Naive thymus-derived CD4-positive, alpha-beta T cell (primary cell): ENCODE measurements around the gene UBASH3A. TPM values are rescaled to one million over a fixed set of nuclear protein-coding genes. Genes with fewer than 3 reads are reported as not detected.

Experiments
- ATAC-seq: fragments of 150-1000 bp; cut with Tn5 transposase; 2 replicates; pipeline ENCODE4 v1.10.0; 2021; ENCODE audit warnings: mild to moderate bottlenecking, moderate library complexity
- CTCF ChIA-PET: fragments of 350-600 bp; sonication (Branson Sonifier 250); formaldehyde crosslinking; loops from one replicate; lab custom pipeline; 2021; ENCODE audit warnings: antibody characterized with exemption; lab: Charles Lee
- POLR2A ChIA-PET: fragments of 350-600 bp; sonication (Branson Sonifier 250); formaldehyde crosslinking; loops from one replicate; lab custom pipeline; 2021; ENCODE audit warnings: antibody characterized with exemption, inconsistent platforms; lab: Charles Lee
- DNase-seq, 9 donors: peaks; one replicate each; pipeline versions ENCODE4 v3.0.0 to v3.0.0-alpha.2; 2020 to 2022; ENCODE audit warnings: mixed read lengths in 1 of 9
- H3K27ac ChIP-seq: one replicate; pipeline ENCODE4 v1.7.0; 2013; ENCODE audit warnings: mild to moderate bottlenecking, low read depth, low read length, moderate library complexity
- H3K27me3 ChIP-seq, 2 donors: one replicate each; pipeline ENCODE4 v1.7.0; 2013; ENCODE audit warnings: low read length in 2 of 2, mild to moderate bottlenecking in 2 of 2, moderate library complexity in 2 of 2; ENCODE audit not compliant: control insufficient read depth in 2 of 2, insufficient read depth in 2 of 2
- H3K36me3 ChIP-seq, 3 experiments: 1 replicate in 2 of 3; 2 replicates in 1 of 3; pipeline ENCODE4 v1.7.0; 2013; ENCODE audit warnings: low read length in 3 of 3, mild to moderate bottlenecking in 3 of 3, moderate library complexity in 1 of 3; ENCODE audit not compliant: insufficient read depth in 3 of 3, control insufficient read depth in 2 of 3
- H3K4me1 ChIP-seq, 2 donors: one replicate each; pipeline ENCODE4 v1.7.0; 2013; ENCODE audit warnings: low read length in 2 of 2, mild to moderate bottlenecking in 2 of 2, moderate library complexity in 1 of 2; ENCODE audit not compliant: control insufficient read depth in 2 of 2, insufficient read depth in 2 of 2
- H3K4me3 ChIP-seq: 2 replicates; pipeline ENCODE4 v1.7.0; 2013; ENCODE audit warnings: mild to moderate bottlenecking, low read length
- H3K9me3 ChIP-seq, 3 experiments: 1 replicate in 2 of 3; 2 replicates in 1 of 3; pipeline ENCODE4 v1.7.0; 2013; ENCODE audit warnings: low read length in 3 of 3; ENCODE audit not compliant: control insufficient read depth in 2 of 3
- H3K27ac Mint-ChIP-seq, 9 donors: one replicate each; pipeline ENCODE4 v1.8.0; 2020 to 2022; ENCODE audit warnings: mixed read lengths in 9 of 9, mild to moderate bottlenecking in 8 of 9, moderate library complexity in 5 of 9, inconsistent platforms in 2 of 9
- H3K27me3 Mint-ChIP-seq, 5 donors: one replicate each; pipeline ENCODE4 v1.8.0; 2021 to 2022; ENCODE audit warnings: mixed read lengths in 5 of 5, mild to moderate bottlenecking in 1 of 5
- H3K36me3 Mint-ChIP-seq, 5 donors: one replicate each; pipeline ENCODE4 v1.8.0; 2020 to 2022; ENCODE audit warnings: mixed read lengths in 5 of 5, mild to moderate bottlenecking in 3 of 5, inconsistent platforms in 1 of 5
- H3K4me1 Mint-ChIP-seq, 7 donors: one replicate each; pipeline ENCODE4 v1.8.0; 2020 to 2022; ENCODE audit warnings: mixed read lengths in 7 of 7, mild to moderate bottlenecking in 3 of 7, inconsistent platforms in 1 of 7
- H3K4me3 Mint-ChIP-seq, 10 donors: one replicate each; pipeline ENCODE4 v1.8.0; 2020 to 2022; ENCODE audit warnings: mild to moderate bottlenecking in 10 of 10, mixed read lengths in 10 of 10, moderate library complexity in 6 of 10, inconsistent platforms in 2 of 10
- H3K9me3 Mint-ChIP-seq, 11 donors: one replicate each; pipeline ENCODE4 v1.8.0; 2020 to 2022; ENCODE audit warnings: mixed read lengths in 11 of 11, mild to moderate bottlenecking in 4 of 11, inconsistent platforms in 1 of 11, moderate library complexity in 1 of 11
- intact Hi-C, 2 donors: fragments of 100-400 bp; cut with micrococcal nuclease; formaldehyde crosslinking; loops; one replicate each; pipeline ENCODE4 v1.15.1; 2023
- polyA plus RNA-seq, 2 donors: library from polyadenylated mRNA; unstranded; fragments of 300-500 nt; fragmentation: Illumina TruSeq; gene quantifications; one replicate each; pipeline ENCODE4 v1.2.3, GENCODE V29; 2021
- total RNA-seq, 6 experiments: library from RNA in 5 of 6; stranded (reverse) in 5 of 6; gene quantifications; 1 replicate in 5 of 6; 2 replicates in 1 of 6; pipeline ENCODE4 v1.2.3 and lab custom pipeline; 2021 to 2026

The UBASH3A gene
- total and polyA plus RNA-seq, 7 experiments from 2014 or later: 41.9 to 101 (median 91.7) TPM

GRCh38 chr21:42427809-42428419 lies 24.2 kb downstream of the UBASH3A start:
- Histone ChIP-seq H3K9me3 (no peaks in the 10 kb centered on the region), H3K36me3 (peaks cover 38 to 75% (median 43%) of the 10 kb centered on the region in 3 experiments), H3K27me3 (no peaks in the 10 kb centered on the region), H3K4me3 (no peak overlapping the region), H3K4me1 (peaks cover 44 to 45% of the 10 kb centered on the region in 2 donors), H3K27ac (peak overlapping the region; percentile 7)
- intact Hi-C loops: loop anchor here in 1 of 2 donors (5.0 to 10.0 kb wide), 2 partner anchors 36 to 423 kb away; no protein-coding TSS in a partner anchor
- H3K27me3 Mint-ChIP-seq: peaks cover 0 to 6% (median 0%) of the 10 kb centered on the region in 5 donors
- peaks cover 0 to 7% (median 0%) of the 10 kb centered on the region in 11 donors for H3K9me3 Mint-ChIP-seq
- ATAC-seq (no peak), DNase-seq (no peak)
- peaks cover 32 to 67% (median 59%) of the 10 kb centered on the region in 7 donors for H3K4me1 Mint-ChIP-seq
- no peak overlapping the region for H3K4me3 Mint-ChIP-seq
- peaks cover 13 to 82% (median 41%) of the 10 kb centered on the region in 5 donors for H3K36me3 Mint-ChIP-seq
- peak overlapping the region in 3 of 9 donors; percentile 8 to 74 (median 24) for H3K27ac Mint-ChIP-seq
- ChIA-PET CTCF (interaction anchor here (1.2 to 1.4 kb wide), 3 partner anchors 22 to 45 kb away, joined by 3 to 5 read pairs (median 4); partner anchors contain the start of gene UBASH3A), POLR2A (interaction anchor here (1.0 to 4.1 kb wide), 2 partner anchors 24 to 36 kb away, joined by 3 to 14 read pairs; partner anchors contain the start of gene UBASH3A)

GRCh38 chr21:42429021-42429420 lies 25.3 kb downstream of the UBASH3A start:
- ATAC-seq (no peak), DNase-seq (no peak)
- no peaks in the 10 kb centered on the region for H3K9me3 ChIP-seq
- Mint-ChIP-seq H3K4me1 (peaks cover 23 to 66% (median 51%) of the 10 kb centered on the region in 7 donors), H3K9me3 (peaks cover 0 to 7% (median 0%) of the 10 kb centered on the region in 11 donors), H3K27ac (peak overlapping the region in 2 of 9 donors; percentile 40 to 50), H3K4me3 (peak overlapping the region in 2 of 10 donors; percentile 7 to 16), H3K36me3 (peaks cover 16 to 82% (median 43%) of the 10 kb centered on the region in 5 donors), H3K27me3 (peaks cover 0 to 6% (median 0%) of the 10 kb centered on the region in 5 donors)
- H3K36me3 ChIP-seq: peaks cover 44 to 78% (median 47%) of the 10 kb centered on the region in 3 experiments
- H3K4me1 ChIP-seq: peaks cover 33 to 34% of the 10 kb centered on the region in 2 donors
- ChIA-PET POLR2A (interaction anchor here (0.9 to 4.1 kb wide), 2 partner anchors 25 to 35 kb away, joined by 4 to 14 read pairs; partner anchors contain the start of gene UBASH3A), CTCF (interaction anchor here (1.2 to 1.4 kb wide), 3 partner anchors 21 to 47 kb away, joined by 3 to 5 read pairs (median 4); partner anchors contain the start of gene UBASH3A)
- H3K27ac ChIP-seq: no peak overlapping the region
- no peaks in the 10 kb centered on the region for H3K27me3 ChIP-seq
- H3K4me3 ChIP-seq: no peak overlapping the region
- intact Hi-C loops: loop anchor here in 1 of 2 donors (5.0 to 10.0 kb wide), 2 partner anchors 37 to 424 kb away; no protein-coding TSS in a partner anchor

GRCh38 chr21:42429856-42430255 lies 26.2 kb downstream of the UBASH3A start:
- H3K9me3 ChIP-seq: no peaks in the 10 kb centered on the region
- Mint-ChIP-seq H3K9me3 (peaks cover 0 to 7% (median 0%) of the 10 kb centered on the region in 11 donors), H3K4me3 (no peak overlapping the region), H3K27me3 (peaks cover 0 to 6% (median 0%) of the 10 kb centered on the region in 5 donors), H3K36me3 (peaks cover 25 to 83% (median 52%) of the 10 kb centered on the region in 5 donors), H3K4me1 (peaks cover 30 to 66% (median 51%) of the 10 kb centered on the region in 7 donors), H3K27ac (peak overlapping the region in 1 of 9 donors; percentile 19)
- no peaks in the 10 kb centered on the region for H3K27me3 ChIP-seq
- ATAC-seq (no peak), DNase-seq (no peak)
- intact Hi-C loops: loop anchor here in 1 of 2 donors (5.0 to 10.0 kb wide), 3 partner anchors 38 to 425 kb away; no protein-coding TSS in a partner anchor
- H3K36me3 ChIP-seq: peaks cover 49 to 85% (median 52%) of the 10 kb centered on the region in 3 experiments
- no peak overlapping the region for H3K27ac ChIP-seq
- no peak overlapping the region for H3K4me3 ChIP-seq
- ChIA-PET POLR2A (interaction anchor here (0.9 to 4.1 kb wide), 2 partner anchors 26 to 36 kb away, joined by 4 to 14 read pairs; partner anchors contain the start of gene UBASH3A), CTCF (no interaction called here)
- H3K4me1 ChIP-seq: peaks cover 25 to 34% of the 10 kb centered on the region in 2 donors

- intact Hi-C loops: loop anchor here in 1 of 2 donors (10.0 kb wide), 1 partner anchor 86 kb away; no protein-coding TSS in a partner anchor
- peaks cover 54 to 91% (median 59%) of the 10 kb centered on the region in 3 experiments for H3K36me3 ChIP-seq
- H3K27me3 ChIP-seq: no peaks in the 10 kb centered on the region
- no peak overlapping the region for H3K27ac ChIP-seq
- ATAC-seq (no peak), DNase-seq (no peak)
- peaks cover 0 to 7% (median 0%) of the 10 kb centered on the region in 11 donors for H3K9me3 Mint-ChIP-seq
- H3K9me3 ChIP-seq: no peaks in the 10 kb centered on the region
- no peak overlapping the region for H3K4me3 Mint-ChIP-seq
- peaks cover 30 to 66% (median 51%) of the 10 kb centered on the region in 7 donors for H3K4me1 Mint-ChIP-seq
- H3K4me3 ChIP-seq: no peak overlapping the region
- no peak overlapping the region for H3K27ac Mint-ChIP-seq
- CTCF ChIA-PET: no interaction called here
- H3K4me1 ChIP-seq: peaks cover 21 to 34% of the 10 kb centered on the region in 2 donors
- H3K27me3 Mint-ChIP-seq: peaks cover 0 to 3% (median 0%) of the 10 kb centered on the region in 5 donors
- POLR2A ChIA-PET: interaction anchor here (0.6 to 4.1 kb wide), 2 partner anchors 27 to 350 kb away, joined by 3 to 14 read pairs; partner anchors contain the start of gene UBASH3A
- peaks cover 29 to 83% (median 52%) of the 10 kb centered on the region in 5 donors for H3K36me3 Mint-ChIP-seq
These were observed 26.8 kb downstream of the UBASH3A start for GRCh38 chr21:42430521-42430920.

- Histone ChIP-seq H3K9me3 (no peaks in the 10 kb centered on the region), H3K27ac (no peak overlapping the region), H3K4me3 (no peak overlapping the region), H3K27me3 (no peaks in the 10 kb centered on the region), H3K36me3 (peaks cover 57 to 93% (median 63%) of the 10 kb centered on the region in 3 experiments), H3K4me1 (peaks cover 14 to 28% of the 10 kb centered on the region in 2 donors)
- H3K27me3 Mint-ChIP-seq: no peaks in the 10 kb centered on the region
- H3K4me3 Mint-ChIP-seq: no peak overlapping the region
- no peak for DNase-seq
- H3K4me1 Mint-ChIP-seq: peaks cover 30 to 66% (median 51%) of the 10 kb centered on the region in 7 donors
- H3K36me3 Mint-ChIP-seq: peaks cover 26 to 85% (median 56%) of the 10 kb centered on the region in 5 donors
- peak overlapping the region in 2 of 9 donors; percentile 14 to 62 for H3K27ac Mint-ChIP-seq
- peaks cover 0 to 7% (median 0%) of the 10 kb centered on the region in 11 donors for H3K9me3 Mint-ChIP-seq
- no peak for ATAC-seq
- intact Hi-C loops: loop anchor here in 1 of 2 donors (10.0 kb wide), 1 partner anchor 86 kb away; no protein-coding TSS in a partner anchor
- POLR2A ChIA-PET: interaction anchor here (1.2 to 4.1 kb wide), 2 partner anchors 27 to 43 kb away, joined by 4 to 14 read pairs; partner anchors contain the start of gene UBASH3A
- CTCF ChIA-PET: no interaction called here
These were observed 27.5 kb downstream of the UBASH3A start for GRCh38 chr21:42431196-42431595.

GRCh38 chr21:42432695-42433094 lies 29.0 kb downstream of the UBASH3A start:
- CTCF ChIA-PET: interaction anchor here (1.4 kb wide), 1 partner anchor 96 kb away, joined by 3 read pairs; no protein-coding TSS in a partner anchor
- peaks cover 26 to 61% (median 46%) of the 10 kb centered on the region in 7 donors for H3K4me1 Mint-ChIP-seq
- POLR2A ChIA-PET: interaction anchor here (1.1 to 3.3 kb wide), 4 partner anchors 9 to 29 kb away, joined by 3 to 14 read pairs (median 3); partner anchors contain the start of gene UBASH3A

More at GRCh38 chr21:42432695-42433094, 29.0 kb downstream of the UBASH3A start:
- Histone ChIP-seq H3K27me3 (no peaks in the 10 kb centered on the region), H3K4me1 (peaks cover 0 to 21% of the 10 kb centered on the region in 2 donors), H3K9me3 (no peaks in the 10 kb centered on the region), H3K4me3 (no peak overlapping the region), H3K27ac (no peak overlapping the region), H3K36me3 (peaks cover 60 to 95% (median 62%) of the 10 kb centered on the region in 3 experiments)
- intact Hi-C loops: loop anchor here in 1 of 2 donors (10.0 kb wide), 1 partner anchor 88 kb away; no protein-coding TSS in a partner anchor
- no peaks in the 10 kb centered on the region for H3K27me3 Mint-ChIP-seq
- no peak for ATAC-seq
- peaks cover 26 to 82% (median 57%) of the 10 kb centered on the region in 5 donors for H3K36me3 Mint-ChIP-seq
- no peak overlapping the region for H3K4me3 Mint-ChIP-seq
- peak overlapping the region in 6 of 9 donors; percentile 9 to 89 (median 44) for H3K27ac Mint-ChIP-seq
- no peak for DNase-seq
- H3K9me3 Mint-ChIP-seq: peaks cover 0 to 7% (median 0%) of the 10 kb centered on the region in 11 donors
